Measurements from ENCODE around the gene FRMD4A.

DNA sequence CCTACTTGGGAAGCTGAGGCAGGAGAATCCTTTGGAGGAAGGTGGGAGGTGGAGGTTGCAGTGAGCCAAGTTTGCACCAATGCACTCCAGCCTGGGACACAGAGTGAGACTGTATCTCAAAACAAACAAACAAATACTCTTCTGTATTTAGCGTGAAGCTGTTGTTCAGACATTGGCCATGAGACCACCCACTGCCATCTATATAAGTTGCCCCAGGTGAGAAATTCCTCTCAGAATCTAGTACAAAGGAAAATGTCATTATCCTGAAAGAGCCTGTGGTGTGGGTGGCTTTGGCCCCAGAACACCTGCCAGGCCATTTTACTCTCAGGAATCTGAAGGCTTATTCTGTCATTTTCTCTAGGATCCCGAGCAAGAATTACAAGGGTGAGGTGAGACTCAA is 4.0 kb upstream of the FRMD4A start:
- TF ChIP-seq CTCF (conservative IDR thresholded peaks at IDR 0.05) (no peak), EZH2 (IDR thresholded peaks at IDR 0.05; ENCODE audit: low read depth) (no peak)
